ENCODE results near the gene UFSP1.
"Not testable (repeated sequence)": the region's sequence is repeated elsewhere in the genome, so short reads cannot be mapped to it uniquely, and the experiment has no call there.

UFSP1 gene

DNA sequence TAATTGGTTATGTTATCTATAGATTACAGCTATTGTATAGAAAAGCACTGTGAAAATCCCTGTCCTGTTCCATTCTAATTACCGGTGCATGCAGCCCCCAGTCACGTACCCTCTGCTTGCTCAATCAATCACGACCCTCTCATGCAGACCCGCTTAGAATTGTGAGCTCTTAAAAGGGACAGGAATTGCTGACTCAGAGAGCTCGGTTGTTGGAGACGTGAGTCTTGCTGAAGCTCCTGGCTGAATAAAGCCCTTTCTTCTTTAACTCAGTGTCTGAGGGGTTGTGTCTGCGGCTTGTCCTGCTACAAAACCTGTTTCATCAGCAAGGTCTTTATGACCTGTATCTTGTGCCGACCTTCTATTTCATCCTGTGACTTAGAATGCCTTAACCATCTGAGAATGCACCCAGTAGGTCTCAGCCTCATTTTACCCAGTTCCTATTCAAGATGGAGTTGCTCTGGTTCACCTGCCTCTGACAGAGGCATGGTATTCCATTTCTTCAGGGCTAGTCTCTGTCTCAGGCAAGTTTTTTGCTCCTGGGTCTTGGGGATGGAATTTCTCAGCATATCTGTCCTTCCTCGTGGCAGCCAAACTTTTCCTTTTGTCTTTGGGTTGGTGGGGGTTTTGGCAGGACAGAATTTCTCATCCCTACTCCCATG, 30.4 kb upstream of the UFSP1 start:
- not testable (repeated sequence) for ATAC-seq

DNA sequence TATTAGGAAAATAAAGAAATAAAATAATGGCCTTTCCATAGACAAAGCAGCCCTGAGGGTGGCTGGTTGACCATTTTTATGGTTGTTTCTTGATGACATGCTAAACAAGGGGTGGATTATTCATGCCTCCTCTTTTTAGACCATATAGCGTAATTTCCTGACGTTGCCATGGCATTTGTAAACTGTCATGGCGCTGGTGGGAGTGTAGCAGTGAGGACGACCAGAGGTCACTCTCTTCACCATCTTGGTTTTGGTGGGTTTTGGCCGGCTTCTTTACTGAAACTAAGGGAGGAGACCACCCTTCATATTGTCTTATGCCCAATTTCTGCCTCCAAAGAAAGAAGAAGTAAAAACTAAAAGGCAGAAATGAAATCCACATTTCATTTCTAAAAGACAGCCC, 29.8 kb upstream of the UFSP1 start:
- not testable (repeated sequence) for ATAC-seq

DNA sequence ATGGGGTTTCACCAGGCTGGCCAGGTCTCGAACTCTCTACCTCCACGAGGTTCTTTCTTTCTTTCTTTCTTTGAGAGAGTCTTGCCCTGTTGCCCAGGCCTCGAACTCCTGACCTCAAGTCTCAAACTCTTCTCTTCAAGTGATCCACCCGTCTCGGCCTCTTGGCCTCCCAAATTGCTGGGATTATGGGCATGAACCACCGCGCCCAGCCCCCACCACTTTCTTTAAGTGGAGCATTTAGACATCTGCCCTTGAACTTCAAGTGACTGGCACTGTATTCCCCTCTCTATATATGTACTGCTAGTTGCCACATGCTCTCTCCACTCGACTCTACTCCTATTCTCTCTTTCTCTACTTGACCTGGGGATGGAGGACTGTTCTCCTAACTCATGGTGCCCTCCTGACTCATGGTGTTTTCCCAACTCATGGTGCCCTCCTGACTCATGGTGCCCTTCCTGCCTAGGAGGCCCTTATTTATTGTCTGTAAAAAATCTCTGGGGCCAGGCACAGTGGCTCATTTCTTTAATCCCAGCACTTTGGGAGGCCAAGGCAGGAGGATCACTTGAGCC, 25.4 kb upstream of the UFSP1 start:
- no peak for ATAC-seq
- TF ChIP-seq ZC3H10 (CRISPR knock-in tag; IDR thresholded peaks at IDR 0.05): no peak
- TF ChIP-seq ISL1 (CRISPR knock-in tag; IDR thresholded peaks at IDR 0.05): no peak
- no peak for TF ChIP-seq ZNF8 (CRISPR knock-in tag; IDR thresholded peaks at IDR 0.05)
- TF ChIP-seq SNAI2 (CRISPR knock-in tag; IDR thresholded peaks at IDR 0.05): no peak
- TF ChIP-seq ZFP30 (CRISPR knock-in tag; IDR thresholded peaks at IDR 0.05): no peak
- no peak for TF ChIP-seq GLIS3 (CRISPR knock-in tag; IDR thresholded peaks at IDR 0.05)
- no peak for TF ChIP-seq RARB (CRISPR knock-in tag; IDR thresholded peaks at IDR 0.05)
- no peak for TF ChIP-seq ARNTL (CRISPR knock-in tag; IDR thresholded peaks at IDR 0.05; ENCODE audit: borderline replicate concordance, low read depth)
- TF ChIP-seq, protein P1, sequence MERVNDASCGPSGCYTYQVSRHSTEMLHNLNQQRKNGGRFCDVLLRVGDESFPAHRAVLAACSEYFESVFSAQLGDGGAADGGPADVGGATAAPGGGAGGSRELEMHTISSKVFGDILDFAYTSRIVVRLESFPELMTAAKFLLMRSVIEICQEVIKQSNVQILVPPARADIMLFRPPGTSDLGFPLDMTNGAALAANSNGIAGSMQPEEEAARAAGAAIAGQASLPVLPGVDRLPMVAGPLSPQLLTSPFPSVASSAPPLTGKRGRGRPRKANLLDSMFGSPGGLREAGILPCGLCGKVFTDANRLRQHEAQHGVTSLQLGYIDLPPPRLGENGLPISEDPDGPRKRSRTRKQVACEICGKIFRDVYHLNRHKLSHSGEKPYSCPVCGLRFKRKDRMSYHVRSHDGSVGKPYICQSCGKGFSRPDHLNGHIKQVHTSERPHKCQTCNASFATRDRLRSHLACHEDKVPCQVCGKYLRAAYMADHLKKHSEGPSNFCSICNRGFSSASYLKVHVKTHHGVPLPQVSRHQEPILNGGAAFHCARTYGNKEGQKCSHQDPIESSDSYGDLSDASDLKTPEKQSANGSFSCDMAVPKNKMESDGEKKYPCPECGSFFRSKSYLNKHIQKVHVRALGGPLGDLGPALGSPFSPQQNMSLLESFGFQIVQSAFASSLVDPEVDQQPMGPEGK (CRISPR knock-in tag; IDR thresholded peaks at IDR 0.05; ENCODE audit: borderline replicate concordance): no peak
- TF ChIP-seq, protein P2, sequence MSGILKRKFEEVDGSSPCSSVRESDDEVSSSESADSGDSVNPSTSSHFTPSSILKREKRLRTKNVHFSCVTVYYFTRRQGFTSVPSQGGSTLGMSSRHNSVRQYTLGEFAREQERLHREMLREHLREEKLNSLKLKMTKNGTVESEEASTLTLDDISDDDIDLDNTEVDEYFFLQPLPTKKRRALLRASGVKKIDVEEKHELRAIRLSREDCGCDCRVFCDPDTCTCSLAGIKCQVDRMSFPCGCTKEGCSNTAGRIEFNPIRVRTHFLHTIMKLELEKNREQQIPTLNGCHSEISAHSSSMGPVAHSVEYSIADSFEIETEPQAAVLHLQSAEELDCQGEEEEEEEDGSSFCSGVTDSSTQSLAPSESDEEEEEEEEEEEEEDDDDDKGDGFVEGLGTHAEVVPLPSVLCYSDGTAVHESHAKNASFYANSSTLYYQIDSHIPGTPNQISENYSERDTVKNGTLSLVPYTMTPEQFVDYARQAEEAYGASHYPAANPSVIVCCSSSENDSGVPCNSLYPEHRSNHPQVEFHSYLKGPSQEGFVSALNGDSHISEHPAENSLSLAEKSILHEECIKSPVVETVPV (CRISPR knock-in tag; IDR thresholded peaks at IDR 0.05): no peak
- no peak for TF ChIP-seq CSDC2 (CRISPR knock-in tag; IDR thresholded peaks at IDR 0.05)
- TF ChIP-seq ZNF565 (CRISPR knock-in tag; conservative IDR thresholded peaks at IDR 0.05; ENCODE audit: low read depth): no peak
- TF ChIP-seq ZNF70 (CRISPR knock-in tag; IDR thresholded peaks at IDR 0.05): no peak
- TF ChIP-seq OSR1 (CRISPR knock-in tag; IDR thresholded peaks at IDR 0.05): no peak
- no peak for TF ChIP-seq BACH2 (CRISPR knock-in tag; IDR thresholded peaks at IDR 0.05; ENCODE audit: borderline replicate concordance)
- TF ChIP-seq TOX (CRISPR knock-in tag; IDR thresholded peaks at IDR 0.05; ENCODE audit: borderline replicate concordance): no peak

DNA sequence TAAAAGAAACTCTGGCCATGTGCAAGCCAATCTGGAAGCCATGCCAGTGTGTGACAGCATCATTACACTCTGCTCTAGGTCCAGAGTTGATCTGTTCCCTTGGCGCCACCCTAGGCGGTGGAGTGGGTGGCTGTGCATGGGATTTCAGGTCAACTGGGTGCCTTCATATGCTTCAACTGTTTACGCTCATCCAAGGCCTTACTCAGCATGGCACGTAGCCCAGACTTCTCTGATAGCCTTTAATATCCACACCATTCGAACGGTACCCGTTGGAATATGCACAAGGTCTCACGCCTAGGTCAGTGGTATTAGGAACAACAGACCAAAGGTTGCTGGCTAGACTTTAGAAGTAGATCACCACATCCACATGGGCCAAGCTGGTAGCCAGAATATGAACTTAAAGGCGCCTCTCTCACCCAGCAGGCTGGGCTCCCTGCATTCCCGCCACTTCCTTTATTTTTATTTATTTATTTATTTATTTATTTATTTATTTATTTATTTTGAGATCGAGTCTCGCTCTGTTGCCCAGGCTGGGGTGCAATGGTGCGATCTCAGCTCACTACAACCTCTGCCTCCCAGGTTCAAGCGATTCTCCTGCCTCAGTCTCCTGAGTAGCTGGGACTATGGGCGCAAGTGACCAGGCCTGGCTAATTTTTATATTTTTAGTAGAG, 24.8 kb upstream of the UFSP1 start:
- ATAC-seq: no peak
- TF ChIP-seq ARNTL (CRISPR knock-in tag; IDR thresholded peaks at IDR 0.05; ENCODE audit: borderline replicate concordance, low read depth) (no peak), BACH2 (CRISPR knock-in tag; IDR thresholded peaks at IDR 0.05; ENCODE audit: borderline replicate concordance) (no peak), ZFP30 (CRISPR knock-in tag; IDR thresholded peaks at IDR 0.05) (no peak)

DNA sequence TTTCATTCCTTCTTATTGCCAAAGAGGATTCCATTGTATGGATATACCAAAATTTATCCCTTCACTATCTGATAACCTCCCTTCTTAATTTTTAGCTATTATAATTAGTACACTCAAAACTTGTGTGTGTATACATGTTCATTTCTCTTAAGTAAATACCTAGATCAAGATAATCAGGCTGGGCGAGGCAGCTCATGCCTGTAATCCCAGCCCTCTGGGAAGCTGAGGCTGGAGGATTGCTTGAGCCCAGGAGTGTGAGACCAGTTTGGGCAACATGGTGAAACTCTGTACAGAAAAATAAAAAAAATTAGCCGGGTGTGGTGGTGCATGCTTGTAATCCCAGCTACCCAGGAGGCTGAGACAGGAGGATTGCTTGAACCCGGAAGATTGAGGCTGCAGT, 22.0 kb upstream of the UFSP1 start:
- no peak for ATAC-seq
- no peak for TF ChIP-seq ESRRG (CRISPR knock-in tag; IDR thresholded peaks at IDR 0.05)
- TF ChIP-seq TCF4 (CRISPR knock-in tag; IDR thresholded peaks at IDR 0.05; ENCODE audit: borderline replicate concordance): no peak

DNA sequence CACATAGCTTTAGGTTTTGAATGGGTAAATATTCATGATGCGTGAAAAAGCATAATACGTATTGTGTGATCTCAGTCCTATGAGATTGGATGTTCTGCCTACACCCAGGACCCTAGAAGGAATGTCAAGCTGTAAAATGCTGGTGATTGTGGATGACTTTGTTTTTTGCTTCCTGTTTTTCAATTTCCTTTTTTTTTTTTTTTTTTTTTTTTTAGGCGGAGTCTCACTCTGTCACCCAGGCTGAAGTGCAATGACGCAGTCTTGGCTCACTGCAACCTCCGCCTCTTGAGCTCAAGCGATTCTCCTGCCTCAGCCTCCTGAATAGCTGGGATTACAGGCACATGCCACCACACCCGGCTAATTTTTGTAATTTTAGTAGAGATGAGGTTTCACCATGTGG, 20.9 kb upstream of the UFSP1 start:
- ATAC-seq: not testable (repeated sequence)

DNA sequence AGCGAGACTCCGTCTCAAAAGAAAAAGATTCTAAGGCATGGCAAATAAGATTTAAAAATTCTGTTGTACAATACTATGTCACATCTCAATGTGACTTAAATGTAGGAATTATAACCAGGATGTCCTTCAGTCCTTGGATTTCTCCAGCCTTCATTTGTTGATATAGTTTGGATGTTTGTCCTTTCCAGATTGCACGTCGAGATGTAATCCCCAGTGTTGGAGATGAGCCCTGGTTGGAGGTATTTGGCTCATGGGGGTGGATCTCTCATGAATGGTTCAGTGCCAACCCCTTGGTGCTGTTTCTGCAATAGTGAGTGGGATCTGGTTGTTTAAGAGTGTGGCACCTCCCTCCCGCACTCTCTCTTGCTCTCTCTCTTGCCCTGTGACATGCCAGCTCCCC, 19.0 kb upstream of the UFSP1 start:
- ATAC-seq: no peak
- TF ChIP-seq BACH2 (CRISPR knock-in tag; IDR thresholded peaks at IDR 0.05; ENCODE audit: borderline replicate concordance): no peak
- no peak for TF ChIP-seq SNAI2 (CRISPR knock-in tag; IDR thresholded peaks at IDR 0.05)
- TF ChIP-seq ZNF8 (CRISPR knock-in tag; IDR thresholded peaks at IDR 0.05): no peak
- TF ChIP-seq CSDC2 (CRISPR knock-in tag; IDR thresholded peaks at IDR 0.05): no peak
- TF ChIP-seq ZFP3 (CRISPR knock-in tag; IDR thresholded peaks at IDR 0.05): no peak
- TF ChIP-seq, protein P3, sequence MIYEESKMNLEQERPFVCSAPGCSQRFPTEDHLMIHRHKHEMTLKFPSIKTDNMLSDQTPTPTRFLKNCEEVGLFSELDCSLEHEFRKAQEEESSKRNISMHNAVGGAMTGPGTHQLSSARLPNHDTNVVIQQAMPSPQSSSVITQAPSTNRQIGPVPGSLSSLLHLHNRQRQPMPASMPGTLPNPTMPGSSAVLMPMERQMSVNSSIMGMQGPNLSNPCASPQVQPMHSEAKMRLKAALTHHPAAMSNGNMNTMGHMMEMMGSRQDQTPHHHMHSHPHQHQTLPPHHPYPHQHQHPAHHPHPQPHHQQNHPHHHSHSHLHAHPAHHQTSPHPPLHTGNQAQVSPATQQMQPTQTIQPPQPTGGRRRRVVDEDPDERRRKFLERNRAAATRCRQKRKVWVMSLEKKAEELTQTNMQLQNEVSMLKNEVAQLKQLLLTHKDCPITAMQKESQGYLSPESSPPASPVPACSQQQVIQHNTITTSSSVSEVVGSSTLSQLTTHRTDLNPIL (CRISPR knock-in tag; IDR thresholded peaks at IDR 0.05; ENCODE audit: low read depth): no peak
- no peak for TF ChIP-seq GLIS3 (CRISPR knock-in tag; IDR thresholded peaks at IDR 0.05)
- TF ChIP-seq, protein P1 (CRISPR knock-in tag; IDR thresholded peaks at IDR 0.05; ENCODE audit: borderline replicate concordance): no peak
- TF ChIP-seq ZFP30 (CRISPR knock-in tag; IDR thresholded peaks at IDR 0.05): no peak
- no peak for TF ChIP-seq ESRRG (CRISPR knock-in tag; IDR thresholded peaks at IDR 0.05)
- TF ChIP-seq ARNTL (CRISPR knock-in tag; IDR thresholded peaks at IDR 0.05; ENCODE audit: borderline replicate concordance, low read depth): no peak
- no peak for TF ChIP-seq PPARA (CRISPR knock-in tag; IDR thresholded peaks at IDR 0.05; ENCODE audit: borderline replicate concordance)
- TF ChIP-seq, protein P2 (CRISPR knock-in tag; IDR thresholded peaks at IDR 0.05): no peak
- TF ChIP-seq ZC3H10 (CRISPR knock-in tag; IDR thresholded peaks at IDR 0.05): no peak
- TF ChIP-seq TCF4 (CRISPR knock-in tag; IDR thresholded peaks at IDR 0.05; ENCODE audit: borderline replicate concordance): no peak
- no peak for TF ChIP-seq RARB (CRISPR knock-in tag; IDR thresholded peaks at IDR 0.05)
- TF ChIP-seq ISL1 (CRISPR knock-in tag; IDR thresholded peaks at IDR 0.05): no peak

All from SK-N-SH treated with all-trans-retinoic acid at 6 μM for 48 hours (cell line).